Activated T-helper 1 cell treated with Interleukin-2 at 50 U/mL for 16 hours (primary cell): ENCODE data around the gene LRP8.
A peak's percentile ranks its signal among the peaks of the same experiment; 100 is the strongest.

Experiments used
- DNase-seq: peaks from one replicate; pipeline ENCODE4 v3.0.0-alpha.2; 2020; ENCODE audit warnings: low read depth

The LRP8 gene

DNA sequence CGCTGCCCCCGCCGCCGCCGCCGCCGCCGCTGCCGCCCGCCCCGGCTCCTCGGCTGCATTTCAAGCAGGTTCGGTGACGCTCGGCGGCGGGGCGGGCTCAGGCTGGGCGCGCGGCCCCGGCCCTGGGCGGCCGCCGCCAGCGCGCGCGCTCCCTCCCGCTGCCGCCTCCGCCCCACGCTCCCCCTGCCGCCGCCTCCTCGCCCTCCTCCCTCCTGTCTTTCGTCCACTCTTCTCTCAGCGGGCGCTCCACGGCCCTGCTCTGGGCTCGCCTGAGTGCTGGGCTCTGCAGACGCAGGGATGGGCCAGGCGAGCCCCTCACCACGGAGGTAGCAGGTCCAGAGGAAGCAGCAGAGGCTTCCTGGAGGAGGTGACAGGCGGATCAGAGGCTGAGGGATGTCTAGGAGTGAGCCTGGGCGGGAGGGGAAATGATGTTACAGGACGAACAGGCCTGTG, at the start of gene LRP8:
TSS of gene LRP8 (minus strand) at position 62 of the 453 bp plus-strand sequence. CDS start 158 bp downstream, outside the sequence.
- peak; percentile 68 for DNase-seq

DNA sequence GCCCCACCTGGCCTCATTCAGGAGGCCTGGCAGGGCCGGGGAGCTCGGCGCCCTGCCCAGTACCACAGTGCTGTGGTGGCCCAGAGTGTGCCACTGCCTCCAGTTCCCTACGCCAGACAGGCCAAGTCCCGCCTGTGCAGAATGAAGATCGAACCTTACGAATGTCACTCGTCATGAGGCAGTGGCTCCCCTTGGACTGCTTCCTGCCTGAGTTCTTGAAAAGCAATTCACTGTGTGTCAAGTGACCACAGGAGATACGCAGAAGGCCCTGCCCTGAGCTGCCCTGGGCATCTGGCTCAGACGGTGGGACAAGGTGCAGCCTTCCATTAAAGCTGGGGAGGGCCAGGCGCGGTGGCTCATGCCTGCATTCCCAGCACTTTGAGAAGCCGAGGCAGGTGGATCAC, 49.6 kb upstream of the LRP8 start:
- DNase-seq, result no peak

- DNase-seq, result no peak
Observed at GRCh38 chr1:53376742-53377437, 49.0 kb upstream of the LRP8 start.

- no peak for DNase-seq
Observed at GRCh38 chr1:53376041-53376461, 48.2 kb upstream of the LRP8 start.

DNA sequence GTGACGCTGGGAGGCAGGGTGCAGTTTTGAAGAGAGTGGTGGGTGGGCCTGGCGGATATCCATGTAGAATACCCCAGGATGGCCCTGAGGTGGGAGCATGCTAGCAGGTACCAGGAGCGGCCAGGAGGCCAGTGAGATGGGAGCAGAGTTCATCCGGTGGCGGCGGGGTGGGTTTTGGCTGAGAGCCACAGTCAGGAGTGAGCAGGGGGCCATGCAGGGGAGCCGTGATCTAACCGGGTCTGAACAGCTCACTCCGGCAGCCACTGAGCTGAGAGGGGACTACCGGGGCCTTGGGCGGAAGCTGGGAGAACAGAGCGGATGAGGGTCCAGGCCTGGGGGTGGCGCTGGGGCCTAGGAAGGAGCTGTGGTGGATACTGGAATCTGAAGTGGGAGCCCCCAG, 47.6 kb upstream of the LRP8 start:
- DNase-seq, result no peak

DNA sequence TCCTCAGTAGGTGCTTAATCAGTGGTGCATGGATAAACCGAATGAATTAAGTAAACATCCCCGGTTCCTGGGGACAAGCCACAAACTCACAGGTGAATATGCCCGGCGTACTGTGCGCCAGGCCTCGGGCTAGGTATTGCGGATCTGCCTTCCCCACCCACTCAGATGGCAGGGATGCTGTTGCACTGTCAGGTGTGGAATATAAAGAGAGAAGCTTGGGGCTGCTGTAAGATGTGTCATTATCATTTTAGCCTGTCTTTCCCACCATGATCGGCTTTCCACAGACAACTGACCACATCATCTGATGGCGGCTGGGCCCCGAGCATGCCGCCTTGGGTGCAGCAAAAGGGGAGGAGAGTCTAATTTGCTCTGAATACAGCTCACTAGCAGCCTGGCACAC, 45.4 kb upstream of the LRP8 start:
- DNase-seq, result no peak

GRCh38 chr1:53372501-53372951, 44.7 kb upstream of the LRP8 start:
- no peak for DNase-seq

DNA sequence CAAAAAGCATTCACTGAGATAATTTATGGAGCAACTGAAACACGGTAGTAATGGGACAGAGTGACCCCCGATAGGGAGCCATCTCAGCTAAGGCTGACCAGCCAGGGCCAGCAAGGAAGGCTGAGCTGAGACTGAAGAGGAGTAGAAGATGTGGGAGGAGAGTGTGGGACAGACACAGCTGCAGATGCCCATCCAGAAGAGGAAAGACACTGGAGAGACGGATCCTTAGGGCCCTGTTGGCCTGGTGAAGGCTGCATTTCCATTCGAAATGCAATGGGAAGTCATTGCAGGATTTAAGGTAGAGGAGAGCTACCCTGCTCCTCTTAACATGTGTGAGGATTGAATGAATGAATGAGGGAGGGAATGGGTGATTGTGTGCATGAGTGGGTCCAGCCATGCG, 44.0 kb upstream of the LRP8 start:
- DNase-seq, result no peak

GRCh38 chr1:53371121-53371666, 43.3 kb upstream of the LRP8 start:
- DNase-seq, result no peak

GRCh38 chr1:53370369-53370961, 42.6 kb upstream of the LRP8 start:
- no peak for DNase-seq

GRCh38 chr1:53369761-53370160, 41.9 kb upstream of the LRP8 start:
- DNase-seq, result no peak

DNA sequence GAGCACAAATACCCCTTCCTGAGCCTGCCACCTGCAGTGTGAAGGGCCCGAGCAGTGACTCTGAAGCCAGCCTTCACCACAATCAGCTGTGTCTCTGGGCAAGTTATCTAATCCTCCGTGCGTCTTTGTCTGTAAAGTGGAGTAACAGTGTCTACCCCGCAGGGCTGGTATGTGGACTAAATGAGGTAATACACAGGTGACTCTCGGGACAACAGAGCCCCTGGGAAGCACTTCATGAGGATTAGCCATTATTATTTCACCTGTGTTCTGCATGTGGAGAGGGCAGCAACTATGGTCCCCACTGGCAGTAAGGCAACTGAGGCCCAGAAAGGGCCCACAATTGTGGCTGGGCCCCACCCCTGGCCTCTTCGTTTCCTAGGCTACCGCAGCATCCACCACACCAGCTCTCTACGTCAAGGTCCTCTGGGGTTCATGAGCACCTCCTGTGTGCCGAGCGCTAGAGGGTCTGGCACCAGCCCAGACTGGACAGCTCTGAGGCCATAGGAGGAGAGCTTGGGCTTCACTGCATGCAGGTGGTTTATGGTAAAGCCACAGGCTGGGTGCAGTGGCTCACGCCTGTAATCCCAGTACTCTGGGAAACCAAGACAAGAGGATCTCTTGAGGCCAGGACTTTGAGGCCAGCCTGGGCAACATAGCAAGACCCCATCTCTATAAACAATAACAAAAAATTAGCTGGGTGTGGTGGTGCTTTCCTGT, 41.3 kb upstream of the LRP8 start:
- DNase-seq, result no peak

- no peak for DNase-seq
Observed at GRCh38 chr1:53368314-53369033, 40.6 kb upstream of the LRP8 start.

- no peak for DNase-seq
Observed at GRCh38 chr1:53367503-53368313, 39.8 kb upstream of the LRP8 start.

GRCh38 chr1:53366901-53367502, 39.1 kb upstream of the LRP8 start:
- no peak for DNase-seq

DNA sequence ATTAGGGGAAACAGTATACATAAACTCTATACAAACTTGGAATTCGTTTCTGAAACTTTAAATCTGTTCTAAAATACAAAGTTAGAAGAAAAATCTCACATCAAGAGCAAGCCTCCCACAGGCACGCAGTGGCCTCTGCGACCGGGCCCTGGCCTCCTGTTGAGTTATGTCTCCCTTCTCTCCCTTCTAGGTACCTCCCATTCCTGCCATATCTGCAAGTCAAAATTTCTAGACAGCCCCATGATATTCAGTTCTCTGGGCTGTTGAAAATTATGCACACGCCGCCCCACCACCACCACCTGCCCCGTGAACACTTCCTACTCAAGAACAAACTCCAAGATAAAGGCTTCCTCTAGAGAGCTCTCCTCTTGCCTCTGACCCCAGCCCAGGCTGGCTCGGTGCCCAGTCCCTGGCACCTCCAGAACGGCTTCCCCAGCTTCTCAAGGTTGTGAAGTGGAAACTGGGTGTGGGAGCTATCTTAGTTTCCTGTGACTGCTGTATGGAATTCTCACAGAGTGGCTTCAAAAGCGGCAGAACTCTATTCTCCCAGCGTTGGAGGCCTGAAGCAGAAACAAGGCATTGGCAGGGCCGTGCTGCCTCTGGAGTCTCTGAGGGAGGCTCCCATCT, 37.7 kb upstream of the LRP8 start:
- DNase-seq, result no peak

DNA sequence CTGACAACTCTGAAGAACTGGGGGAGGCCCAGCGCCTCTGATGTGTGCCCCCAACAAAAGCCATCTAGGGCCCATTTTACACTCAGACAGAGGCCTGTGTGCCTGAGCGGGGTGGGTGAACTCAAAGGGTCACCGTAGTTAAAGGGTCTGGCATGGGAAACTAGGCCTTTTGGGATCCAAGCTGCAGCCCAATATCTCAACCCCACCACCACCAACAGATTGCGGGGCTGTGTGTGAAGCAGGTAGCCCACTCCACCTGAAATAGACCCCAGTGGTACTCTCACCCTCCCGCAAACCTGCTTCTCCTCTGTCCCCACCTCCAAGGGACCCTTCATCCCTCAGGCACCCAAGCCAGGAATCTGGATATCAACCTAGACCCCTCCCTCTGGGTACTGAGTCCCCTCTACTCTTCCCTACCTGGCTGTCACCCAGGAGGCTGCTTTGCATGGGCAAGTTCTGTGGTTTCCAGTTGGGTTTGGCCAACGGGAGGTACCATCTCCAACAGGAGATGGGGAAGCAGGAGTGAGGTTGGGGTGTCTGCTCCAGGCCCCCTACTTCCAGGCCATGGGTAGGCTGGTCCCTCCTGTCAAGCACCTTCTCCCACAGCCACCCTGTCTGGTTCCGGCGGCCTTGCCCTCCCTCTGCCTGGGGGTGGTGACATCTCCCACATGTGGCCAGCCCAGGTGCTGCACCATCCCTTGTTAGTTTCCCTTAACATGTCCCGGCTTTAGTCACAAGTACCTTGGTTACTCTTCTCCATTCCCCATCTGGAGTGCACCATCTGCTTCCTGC, 35.2 kb upstream of the LRP8 start:
- no peak for DNase-seq

GRCh38 chr1:53362270-53362669, 34.4 kb upstream of the LRP8 start:
- no peak for DNase-seq

- DNase-seq, result no peak
Observed at GRCh38 chr1:53361541-53361961, 33.7 kb upstream of the LRP8 start.

GRCh38 chr1:53359934-53360276, 32.0 kb upstream of the LRP8 start:
- DNase-seq, result no peak
